Measurements from ENCODE around the gene COL21A1.

The COL21A1 gene

DNA sequence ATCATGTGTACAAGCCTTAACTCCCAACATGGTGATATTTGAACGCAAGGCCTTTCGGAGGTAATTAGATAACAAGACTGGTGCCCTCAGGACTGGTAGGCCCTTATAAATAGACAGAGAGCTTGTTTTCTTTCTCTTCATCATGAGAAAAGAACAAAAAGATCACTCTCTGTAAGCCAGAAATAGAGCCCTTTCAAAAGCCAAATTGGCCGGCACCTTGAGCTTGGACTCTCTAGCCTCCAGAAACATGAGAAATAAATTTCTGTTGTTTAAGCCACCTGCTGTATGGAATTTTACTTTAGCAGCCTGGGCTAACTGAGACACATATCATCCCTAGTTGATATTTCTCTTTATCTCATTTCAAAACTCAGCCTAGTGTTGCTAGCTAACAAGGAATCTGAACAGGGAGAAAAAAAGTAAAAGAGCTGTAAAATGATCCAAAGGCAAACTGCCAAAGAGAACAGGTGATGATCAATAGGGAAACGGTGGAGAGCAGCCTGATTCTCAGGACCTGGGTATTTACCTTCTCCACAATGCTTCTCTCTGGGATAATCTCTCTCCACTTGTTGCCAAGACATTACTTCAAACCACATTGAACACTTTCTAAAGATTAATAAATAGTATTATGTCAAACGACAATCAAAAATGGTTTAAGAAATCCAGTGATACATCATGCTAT, 6.1 kb downstream of the COL21A1 start:
- H3K4me3 ChIP-seq (replicated peaks; ENCODE audit: low read depth, low read length): no peak overlapping the region
- DNase-seq (ENCODE audit: extremely low read depth, low read depth): no peak

DNA sequence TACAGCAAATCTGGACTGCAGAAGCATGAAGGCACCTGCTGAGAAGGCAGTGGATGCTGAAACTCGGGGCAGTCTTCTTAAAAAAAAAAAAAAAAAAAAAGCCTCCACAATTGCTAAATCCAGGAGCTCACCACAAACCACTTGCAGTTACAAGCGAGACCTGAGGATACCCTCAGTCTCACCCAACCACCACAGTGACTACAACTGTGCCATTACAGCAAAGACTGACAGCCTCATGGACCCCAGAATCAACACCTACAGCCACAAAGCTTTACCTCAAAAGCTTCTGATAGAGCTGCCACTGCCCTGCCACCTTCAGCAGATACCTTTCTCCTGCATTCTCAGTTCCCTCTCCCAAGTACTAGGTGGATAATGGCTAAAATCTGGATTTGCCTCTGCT, 9.0 kb downstream of the COL21A1 start:
- no peak for DNase-seq (ENCODE audit: extremely low read depth, low read depth)
- H3K4me3 ChIP-seq (replicated peaks; ENCODE audit: low read depth, low read length): no peak overlapping the region
- TF ChIP-seq, protein P1, sequence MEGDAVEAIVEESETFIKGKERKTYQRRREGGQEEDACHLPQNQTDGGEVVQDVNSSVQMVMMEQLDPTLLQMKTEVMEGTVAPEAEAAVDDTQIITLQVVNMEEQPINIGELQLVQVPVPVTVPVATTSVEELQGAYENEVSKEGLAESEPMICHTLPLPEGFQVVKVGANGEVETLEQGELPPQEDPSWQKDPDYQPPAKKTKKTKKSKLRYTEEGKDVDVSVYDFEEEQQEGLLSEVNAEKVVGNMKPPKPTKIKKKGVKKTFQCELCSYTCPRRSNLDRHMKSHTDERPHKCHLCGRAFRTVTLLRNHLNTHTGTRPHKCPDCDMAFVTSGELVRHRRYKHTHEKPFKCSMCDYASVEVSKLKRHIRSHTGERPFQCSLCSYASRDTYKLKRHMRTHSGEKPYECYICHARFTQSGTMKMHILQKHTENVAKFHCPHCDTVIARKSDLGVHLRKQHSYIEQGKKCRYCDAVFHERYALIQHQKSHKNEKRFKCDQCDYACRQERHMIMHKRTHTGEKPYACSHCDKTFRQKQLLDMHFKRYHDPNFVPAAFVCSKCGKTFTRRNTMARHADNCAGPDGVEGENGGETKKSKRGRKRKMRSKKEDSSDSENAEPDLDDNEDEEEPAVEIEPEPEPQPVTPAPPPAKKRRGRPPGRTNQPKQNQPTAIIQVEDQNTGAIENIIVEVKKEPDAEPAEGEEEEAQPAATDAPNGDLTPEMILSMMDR (IDR thresholded peaks at IDR 0.05; ENCODE audit: low read depth, low read length, missing control alignments): no peak

More for the DNA sequence above, 6.1 kb downstream of the COL21A1 start:
- TF ChIP-seq, protein P1 (IDR thresholded peaks at IDR 0.05; ENCODE audit: low read depth, low read length, missing control alignments): no peak

DNA sequence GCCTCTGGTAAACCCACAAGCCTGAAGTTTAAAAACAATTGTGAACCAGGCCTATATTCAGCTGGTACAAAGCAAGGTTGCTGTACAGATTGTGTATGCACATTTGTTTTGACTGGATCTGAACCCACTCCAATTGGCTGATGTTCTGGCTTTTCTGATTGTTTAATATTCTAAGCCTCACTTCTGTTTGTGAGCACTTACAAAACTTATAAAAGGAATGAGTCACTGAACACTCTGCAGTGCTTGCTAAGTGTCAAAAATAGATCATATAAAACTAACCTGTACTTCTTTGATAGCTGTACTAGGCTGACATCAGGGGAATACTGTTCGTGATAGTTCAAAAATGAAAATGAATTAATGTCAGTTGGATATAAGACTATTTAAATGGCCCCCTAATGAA, 12.1 kb downstream of the COL21A1 start:
- TF ChIP-seq, protein P1 (IDR thresholded peaks at IDR 0.05; ENCODE audit: low read depth, low read length, missing control alignments): no peak
- H3K4me3 ChIP-seq (replicated peaks; ENCODE audit: low read depth, low read length): no peak overlapping the region
- no peak for DNase-seq (ENCODE audit: extremely low read depth, low read depth)

DNA sequence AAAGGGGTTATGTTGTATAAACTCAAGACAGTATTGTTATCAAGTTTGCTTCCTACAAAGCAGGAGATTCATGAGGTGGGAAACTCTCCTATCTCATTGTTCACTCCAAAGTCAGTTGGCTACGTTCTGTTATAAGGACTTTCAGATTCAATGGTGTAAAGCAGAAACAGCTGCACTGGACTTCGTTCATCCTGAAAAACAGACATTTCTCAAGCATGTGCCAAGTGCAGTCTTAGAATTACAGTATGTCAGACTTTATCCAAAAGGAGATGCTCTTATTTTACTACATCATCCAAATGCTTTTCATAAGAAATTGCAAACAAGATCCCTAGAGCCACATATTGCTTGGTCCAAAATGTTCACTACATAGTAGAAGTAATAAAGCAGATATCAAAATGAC, 14.9 kb downstream of the COL21A1 start:
- TF ChIP-seq, protein P1 (IDR thresholded peaks at IDR 0.05; ENCODE audit: low read depth, low read length, missing control alignments): no peak
- DNase-seq (ENCODE audit: extremely low read depth, low read depth): no peak

DNA sequence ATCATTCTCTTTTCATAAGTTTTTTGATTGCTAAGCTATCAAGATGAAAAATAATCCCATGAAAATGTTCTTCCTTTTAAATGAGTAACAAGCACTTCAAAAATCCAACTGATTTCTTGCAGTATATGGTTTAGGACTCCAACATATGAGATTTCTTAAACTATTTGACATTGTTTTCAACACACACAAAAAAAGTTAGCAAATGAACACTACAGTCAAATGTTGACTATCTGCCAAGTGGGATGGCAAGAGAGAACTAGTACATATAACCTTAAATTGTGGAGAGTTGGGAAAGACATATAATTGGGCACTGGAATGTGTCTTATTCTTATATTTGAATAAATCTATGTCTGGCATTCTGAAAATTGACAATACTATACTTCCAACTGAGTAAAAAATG, 15.6 kb downstream of the COL21A1 start:
- no peak for DNase-seq (ENCODE audit: extremely low read depth, low read depth)
- TF ChIP-seq, protein P1 (IDR thresholded peaks at IDR 0.05; ENCODE audit: low read depth, low read length, missing control alignments): no peak
- H3K4me3 ChIP-seq (replicated peaks; ENCODE audit: low read depth, low read length): no peak overlapping the region

More for the DNA sequence above, 14.9 kb downstream of the COL21A1 start:
- no peak overlapping the region for H3K4me3 ChIP-seq (replicated peaks; ENCODE audit: low read depth, low read length)

DNA sequence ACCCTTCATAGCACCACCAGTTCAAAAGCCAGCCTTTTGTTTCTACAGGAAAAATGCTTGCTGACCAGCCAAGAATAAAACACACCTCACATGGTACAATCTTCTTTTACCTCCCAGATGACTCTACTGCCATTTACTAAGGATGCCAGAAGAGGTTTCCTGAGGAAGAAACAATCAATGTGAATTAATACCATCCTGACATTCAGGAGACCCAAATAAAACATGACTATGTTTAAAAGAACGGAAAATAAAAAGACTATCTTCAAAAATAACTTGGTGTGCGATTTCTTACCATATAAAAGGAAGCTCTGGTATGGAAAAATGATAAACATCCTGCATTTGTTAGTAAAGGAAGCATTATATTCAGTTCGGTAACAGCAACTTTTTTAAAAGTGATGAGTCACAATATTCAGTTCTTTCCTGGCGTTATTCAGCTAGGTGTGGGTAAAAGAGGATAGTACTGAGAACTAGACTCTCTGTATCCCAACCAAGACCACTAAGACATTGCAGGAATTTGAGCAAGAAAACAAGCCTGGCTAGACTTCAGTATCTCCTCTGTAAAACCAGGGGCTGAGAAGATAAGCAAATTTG, 16.3 kb downstream of the COL21A1 start:
- DNase-seq (ENCODE audit: extremely low read depth, low read depth): no peak
- no peak overlapping the region for H3K4me3 ChIP-seq (replicated peaks; ENCODE audit: low read depth, low read length)
- TF ChIP-seq, protein P1 (IDR thresholded peaks at IDR 0.05; ENCODE audit: low read depth, low read length, missing control alignments): no peak
